ENCODE measurements around the gene OTULIN. TPM values are rescaled to one million over a fixed set of nuclear protein-coding genes. Genes with fewer than 3 reads are reported as not detected.

OTULIN gene
- total and polyA plus RNA-seq, 4 donors, result 8.6 to 60.4 (median 30.6) TPM

DNA sequence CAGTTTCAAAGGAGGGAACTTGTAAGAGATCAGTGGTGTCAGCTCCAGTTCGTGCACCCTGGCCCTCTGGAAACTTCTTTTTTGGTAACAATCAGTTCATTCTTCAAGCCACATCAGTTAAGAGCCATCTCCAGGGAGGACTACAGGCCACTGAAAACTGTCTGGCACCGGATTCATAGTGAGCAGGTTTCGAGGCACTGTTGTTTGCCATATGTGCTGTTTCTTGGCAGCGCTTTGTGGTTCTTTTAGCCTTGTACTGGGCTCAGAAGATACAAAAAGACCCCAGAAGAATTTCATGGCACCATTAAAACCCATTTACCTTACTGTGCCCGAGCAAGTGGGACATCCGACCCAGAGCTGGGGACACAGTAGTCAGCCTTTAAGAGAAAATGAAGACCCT, 68.5 kb downstream of the OTULIN start:
- Histone ChIP-seq H3K9me3 (ENCODE audit: control insufficient read depth, low read length) (no peaks in the 10 kb centered on the region), H3K36me3 (ENCODE audit: control insufficient read depth in 1 of 2, insufficient read depth in 2 of 2, low read length in 1 of 2) (peaks cover 0 to 2% of the 10 kb centered on the region in 2 donors), H3K4me1 (ENCODE audit: control insufficient read depth in 1 of 2, insufficient read depth in 2 of 2, low read length in 2 of 2) (peaks cover 0 to 2% of the 10 kb centered on the region in 2 donors), H3K27me3 (ENCODE audit: control insufficient read depth in 1 of 2, insufficient read depth in 2 of 2, low read length in 1 of 2) (no peaks in the 10 kb centered on the region), H3K4me3 (ENCODE audit: low read length in 2 of 2) (no peak overlapping the region), H3K27ac (ENCODE audit: low read depth in 1 of 2, low read length in 2 of 2) (no peak overlapping the region)
- intact Hi-C loops (cut with DNase I), result no loop called here
- 82 to 83% methylated on average over 6 of the region's 6 CpGs for WGBS, 2 donors
- no peak for ATAC-seq (ENCODE audit: low FRiP score)
- no peak for DNase-seq

- H3K27ac ChIP-seq (ENCODE audit: low read depth in 1 of 2, low read length in 2 of 2), result no peak overlapping the region
- peaks cover 0 to 2% of the 10 kb centered on the region in 2 donors for H3K4me1 ChIP-seq (ENCODE audit: control insufficient read depth in 1 of 2, insufficient read depth in 2 of 2, low read length in 2 of 2)
- ATAC-seq (ENCODE audit: low FRiP score), result no peak
- H3K4me3 ChIP-seq (ENCODE audit: low read length in 2 of 2), result no peak overlapping the region
- intact Hi-C loops (cut with DNase I), result no loop called here
- H3K9me3 ChIP-seq (ENCODE audit: control insufficient read depth, low read length), result no peaks in the 10 kb centered on the region
- WGBS, 2 donors, result 95 to 96% methylated on average over 16 of the region's 16 CpGs
- no peak for DNase-seq
- peaks cover 0 to 2% of the 10 kb centered on the region in 2 donors for H3K36me3 ChIP-seq (ENCODE audit: control insufficient read depth in 1 of 2, insufficient read depth in 2 of 2, low read length in 1 of 2)
- H3K27me3 ChIP-seq (ENCODE audit: control insufficient read depth in 1 of 2, insufficient read depth in 2 of 2, low read length in 1 of 2), result no peaks in the 10 kb centered on the region
Measured at GRCh38 chr5:14733661-14734060, 69.1 kb downstream of the OTULIN start.

- WGBS, 2 donors, result 92% methylated on average over 13 of the region's 13 CpGs
- Histone ChIP-seq H3K4me1 (ENCODE audit: control insufficient read depth in 1 of 2, insufficient read depth in 2 of 2, low read length in 2 of 2) (peaks cover 0 to 2% of the 10 kb centered on the region in 2 donors), H3K4me3 (ENCODE audit: low read length in 2 of 2) (no peak overlapping the region), H3K36me3 (ENCODE audit: control insufficient read depth in 1 of 2, insufficient read depth in 2 of 2, low read length in 1 of 2) (peaks cover 0 to 2% of the 10 kb centered on the region in 2 donors), H3K27me3 (ENCODE audit: control insufficient read depth in 1 of 2, insufficient read depth in 2 of 2, low read length in 1 of 2) (no peaks in the 10 kb centered on the region), H3K9me3 (ENCODE audit: control insufficient read depth, low read length) (no peaks in the 10 kb centered on the region), H3K27ac (ENCODE audit: low read depth in 1 of 2, low read length in 2 of 2) (no peak overlapping the region)
- DNase-seq (no peak), ATAC-seq (ENCODE audit: low FRiP score) (no peak)
- intact Hi-C loops (cut with DNase I), result no loop called here
Measured at GRCh38 chr5:14734396-14734795, 69.9 kb downstream of the OTULIN start.

GRCh38 chr5:14735944-14736343, 71.4 kb downstream of the OTULIN start:
- intact Hi-C loops (cut with DNase I), result no loop called here
- H3K27me3 ChIP-seq (ENCODE audit: control insufficient read depth in 1 of 2, insufficient read depth in 2 of 2, low read length in 1 of 2), result no peaks in the 10 kb centered on the region
- H3K4me3 ChIP-seq (ENCODE audit: low read length in 2 of 2), result no peak overlapping the region
- H3K36me3 ChIP-seq (ENCODE audit: control insufficient read depth in 1 of 2, insufficient read depth in 2 of 2, low read length in 1 of 2), result peaks cover 0 to 2% of the 10 kb centered on the region in 2 donors
- no peak overlapping the region for H3K27ac ChIP-seq (ENCODE audit: low read depth in 1 of 2, low read length in 2 of 2)
- no peak for ATAC-seq (ENCODE audit: low FRiP score)
- 49 to 54% methylated on average over 4 of the region's 4 CpGs for WGBS, 2 donors
- DNase-seq, result peak in 1 of 2 donors; percentile 70
- H3K9me3 ChIP-seq (ENCODE audit: control insufficient read depth, low read length), result no peaks in the 10 kb centered on the region
- peaks cover 0 to 2% of the 10 kb centered on the region in 2 donors for H3K4me1 ChIP-seq (ENCODE audit: control insufficient read depth in 1 of 2, insufficient read depth in 2 of 2, low read length in 2 of 2)

DNA sequence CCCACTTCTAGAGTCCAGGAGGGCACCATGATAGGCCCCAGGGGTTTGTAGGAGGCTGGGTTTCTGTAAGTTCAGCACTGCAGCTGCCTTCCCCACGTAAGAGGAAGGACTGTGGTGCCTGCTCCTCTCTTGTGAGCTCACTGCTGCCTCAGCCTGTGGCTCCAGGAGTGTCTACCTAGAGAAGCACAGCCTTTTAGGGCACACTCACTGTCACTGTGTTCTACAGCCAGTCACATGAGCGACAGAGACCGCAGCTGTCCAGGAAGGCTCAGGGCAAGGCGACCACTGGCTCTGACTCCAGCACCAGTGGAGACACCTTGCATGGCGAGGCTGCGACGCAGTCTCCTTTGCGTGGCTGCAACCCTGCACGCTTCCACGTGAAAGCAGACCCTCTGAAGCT, 72.8 kb downstream of the OTULIN start:
- intact Hi-C loops (cut with DNase I), result no loop called here
- H3K4me3 ChIP-seq (ENCODE audit: low read length in 2 of 2), result no peak overlapping the region
- ATAC-seq (ENCODE audit: low FRiP score) (no peak), DNase-seq (no peak)
- 96 to 98% methylated on average over 10 of the region's 10 CpGs for WGBS, 2 donors
- no peaks in the 10 kb centered on the region for H3K9me3 ChIP-seq (ENCODE audit: control insufficient read depth, low read length)
- H3K27ac ChIP-seq (ENCODE audit: low read depth in 1 of 2, low read length in 2 of 2), result no peak overlapping the region
- H3K27me3 ChIP-seq (ENCODE audit: control insufficient read depth in 1 of 2, insufficient read depth in 2 of 2, low read length in 1 of 2), result no peaks in the 10 kb centered on the region
- H3K4me1 ChIP-seq (ENCODE audit: control insufficient read depth in 1 of 2, insufficient read depth in 2 of 2, low read length in 2 of 2), result peaks cover 0 to 2% of the 10 kb centered on the region in 2 donors
- peaks cover 0 to 2% of the 10 kb centered on the region in 2 donors for H3K36me3 ChIP-seq (ENCODE audit: control insufficient read depth in 1 of 2, insufficient read depth in 2 of 2, low read length in 1 of 2)

DNA sequence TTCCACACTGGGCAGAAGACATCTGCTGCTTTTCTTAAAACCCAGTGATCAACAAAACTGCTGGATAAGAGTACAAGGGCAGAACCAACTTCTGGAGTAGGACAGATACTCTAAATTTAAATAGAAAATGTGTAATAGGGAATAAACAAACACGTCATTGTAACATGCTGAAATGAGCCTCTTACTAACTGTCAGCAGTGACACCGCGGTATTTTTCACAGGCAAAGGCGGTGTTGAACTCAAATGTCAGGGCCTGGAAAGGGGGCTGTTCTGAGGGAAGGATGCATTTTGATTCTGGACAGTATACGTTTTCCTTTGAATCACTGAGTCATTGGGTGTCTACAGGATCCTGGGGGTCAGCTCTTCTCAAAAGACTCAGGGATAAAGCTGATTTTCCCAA, 73.5 kb downstream of the OTULIN start:
- Histone ChIP-seq H3K9me3 (ENCODE audit: control insufficient read depth, low read length) (no peaks in the 10 kb centered on the region), H3K27me3 (ENCODE audit: control insufficient read depth in 1 of 2, insufficient read depth in 2 of 2, low read length in 1 of 2) (no peaks in the 10 kb centered on the region), H3K36me3 (ENCODE audit: control insufficient read depth in 1 of 2, insufficient read depth in 2 of 2, low read length in 1 of 2) (peaks cover 0 to 2% of the 10 kb centered on the region in 2 donors), H3K4me1 (ENCODE audit: control insufficient read depth in 1 of 2, insufficient read depth in 2 of 2, low read length in 2 of 2) (peaks cover 0 to 2% of the 10 kb centered on the region in 2 donors), H3K4me3 (ENCODE audit: low read length in 2 of 2) (no peak overlapping the region), H3K27ac (ENCODE audit: low read depth in 1 of 2, low read length in 2 of 2) (no peak overlapping the region)
- 93 to 94% methylated on average over 5 of the region's 5 CpGs for WGBS, 2 donors
- intact Hi-C loops (cut with DNase I), result no loop called here
- DNase-seq (no peak), ATAC-seq (ENCODE audit: low FRiP score) (no peak)

GRCh38 chr5:14739538-14739937, 75.0 kb downstream of the OTULIN start:
- WGBS, 2 donors, result 21 to 23% methylated on average over 3 of the region's 3 CpGs
- intact Hi-C loops (cut with DNase I), result no loop called here
- H3K36me3 ChIP-seq (ENCODE audit: control insufficient read depth in 1 of 2, insufficient read depth in 2 of 2, low read length in 1 of 2), result no peaks in the 10 kb centered on the region
- no peaks in the 10 kb centered on the region for H3K27me3 ChIP-seq (ENCODE audit: control insufficient read depth in 1 of 2, insufficient read depth in 2 of 2, low read length in 1 of 2)
- DNase-seq (peak in 1 of 2 donors; percentile 70), ATAC-seq (ENCODE audit: low FRiP score) (peak; percentile 36)
- no peak overlapping the region for H3K27ac ChIP-seq (ENCODE audit: low read depth in 1 of 2, low read length in 2 of 2)
- peaks cover 2% of the 10 kb centered on the region in 2 donors for H3K4me1 ChIP-seq (ENCODE audit: control insufficient read depth in 1 of 2, insufficient read depth in 2 of 2, low read length in 2 of 2)
- no peak overlapping the region for H3K4me3 ChIP-seq (ENCODE audit: low read length in 2 of 2)
- no peaks in the 10 kb centered on the region for H3K9me3 ChIP-seq (ENCODE audit: control insufficient read depth, low read length)

- H3K36me3 ChIP-seq (ENCODE audit: control insufficient read depth in 1 of 2, insufficient read depth in 2 of 2, low read length in 1 of 2), result no peaks in the 10 kb centered on the region
- H3K4me1 ChIP-seq (ENCODE audit: control insufficient read depth in 1 of 2, insufficient read depth in 2 of 2, low read length in 2 of 2), result peaks cover 2% of the 10 kb centered on the region in 2 donors
- H3K9me3 ChIP-seq (ENCODE audit: control insufficient read depth, low read length), result no peaks in the 10 kb centered on the region
- WGBS, 2 donors, result 76 to 77% methylated on average over 5 of the region's 5 CpGs
- H3K27ac ChIP-seq (ENCODE audit: low read depth in 1 of 2, low read length in 2 of 2), result no peak overlapping the region
- no peak for DNase-seq
- H3K27me3 ChIP-seq (ENCODE audit: control insufficient read depth in 1 of 2, insufficient read depth in 2 of 2, low read length in 1 of 2), result no peaks in the 10 kb centered on the region
- H3K4me3 ChIP-seq (ENCODE audit: low read length in 2 of 2), result no peak overlapping the region
- intact Hi-C loops (cut with DNase I), result no loop called here
- no peak for ATAC-seq (ENCODE audit: low FRiP score)
Measured at GRCh38 chr5:14739981-14740380, 75.5 kb downstream of the OTULIN start.

- WGBS, 2 donors, result 96% methylated on average over 13 of the region's 13 CpGs
- intact Hi-C loops (cut with DNase I), result no loop called here
- Histone ChIP-seq H3K36me3 (ENCODE audit: control insufficient read depth in 1 of 2, insufficient read depth in 2 of 2, low read length in 1 of 2) (no peaks in the 10 kb centered on the region), H3K9me3 (ENCODE audit: control insufficient read depth, low read length) (no peaks in the 10 kb centered on the region), H3K27me3 (ENCODE audit: control insufficient read depth in 1 of 2, insufficient read depth in 2 of 2, low read length in 1 of 2) (no peaks in the 10 kb centered on the region), H3K27ac (ENCODE audit: low read depth in 1 of 2, low read length in 2 of 2) (no peak overlapping the region), H3K4me1 (ENCODE audit: control insufficient read depth in 1 of 2, insufficient read depth in 2 of 2, low read length in 2 of 2) (peaks cover 0 to 2% of the 10 kb centered on the region in 2 donors), H3K4me3 (ENCODE audit: low read length in 2 of 2) (no peak overlapping the region)
- DNase-seq, result no peak
- no peak for ATAC-seq (ENCODE audit: low FRiP score)
Measured at GRCh38 chr5:14741131-14741530, 76.6 kb downstream of the OTULIN start.

All from aorta (tissue), 5 donors.